Testis (tissue), 3 donors: ENCODE results near the gene PAX8. TPM values are rescaled to one million over a fixed set of nuclear protein-coding genes. Genes with fewer than 3 reads are reported as not detected.

ENCODE experiments used
- DNase-seq: peaks from one replicate; pipeline ENCODE4 v3.0.0-alpha.2; 2019
- H3K27ac ChIP-seq, 2 donors: fragments of 200-600 bp; sonication (generic); one replicate each; pipeline ENCODE4 v1.5.1; 2019
- H3K27me3 ChIP-seq: fragments of 200-600 bp; sonication (generic); one replicate; pipeline ENCODE4 v1.5.1; 2019
- H3K36me3 ChIP-seq: fragments of 200-600 bp; sonication (generic); one replicate; pipeline ENCODE4 v1.5.1; 2017; ENCODE audit warnings: low read depth; ENCODE audit errors: missing control alignments
- H3K4me1 ChIP-seq: fragments of 200-600 bp; sonication (generic); one replicate; pipeline ENCODE4 v1.5.1; 2019
- H3K4me3 ChIP-seq, 2 donors: fragments of 200-600 bp; sonication (generic); one replicate each; pipeline ENCODE4 v1.5.1; 2017 to 2019
- H3K9me3 ChIP-seq: fragments of 200-600 bp; sonication (generic); one replicate; pipeline ENCODE4 v1.5.1; 2017
- POLR2A ChIP-seq: fragments of 450-650 bp; IDR thresholded peaks from one replicate; pipeline ENCODE4 v1.6.1; 2017; ENCODE audit warnings: antibody characterized with exemption, mild to moderate bottlenecking, moderate library complexity
- WGBS, 2 donors: methylation state at CpG; one replicate each; pipeline ENCODE4 v1.1.5; 2018; 5-methylcytosine and 5-hydroxymethylcytosine counted together
- intact Hi-C: fragments of 100-400 bp; cut with DNase I; formaldehyde crosslinking; loops from one replicate; pipeline ENCODE4 v1.15.1; 2023; ENCODE audit warnings: low total_unique reads
- polyA plus RNA-seq: library from polyadenylated mRNA; stranded (reverse); fragments of 350-450 nt; fragmentation: Illumina TruSeq; extraction: RNeasy Lipid Tissue Mini Kit (QIAGEN cat#74804); gene quantifications from one replicate; pipeline ENCODE4 v1.2.3, GENCODE V29; 2014; ENCODE audit warnings: low read depth, low replicate concordance; ENCODE audit not compliant: insufficient read depth
- total RNA-seq, 2 donors: library from RNA; depleted of rRNA; stranded (reverse); fragments of >200 nt; gene quantifications; one replicate each; pipeline ENCODE4 v1.2.3, GENCODE V29; 2016
- TF ChIP-seq, protein P1 (sequence below), 3 experiments: fragments of 450-650 bp in 2 of 3; fragments of 200-600 bp in 1 of 3; sonication (generic) in 1 of 3; IDR thresholded peaks; one replicate each; pipeline ENCODE4 v1.5.1; 2016 to 2019; ENCODE audit warnings: antibody characterized with exemption in 3 of 3, mild to moderate bottlenecking in 2 of 3, moderate library complexity in 1 of 3

The PAX8 gene
- total and polyA plus RNA-seq, 3 donors from 2014 or later = 4.7 to 22.3 (median 5.4) TPM

DNA sequence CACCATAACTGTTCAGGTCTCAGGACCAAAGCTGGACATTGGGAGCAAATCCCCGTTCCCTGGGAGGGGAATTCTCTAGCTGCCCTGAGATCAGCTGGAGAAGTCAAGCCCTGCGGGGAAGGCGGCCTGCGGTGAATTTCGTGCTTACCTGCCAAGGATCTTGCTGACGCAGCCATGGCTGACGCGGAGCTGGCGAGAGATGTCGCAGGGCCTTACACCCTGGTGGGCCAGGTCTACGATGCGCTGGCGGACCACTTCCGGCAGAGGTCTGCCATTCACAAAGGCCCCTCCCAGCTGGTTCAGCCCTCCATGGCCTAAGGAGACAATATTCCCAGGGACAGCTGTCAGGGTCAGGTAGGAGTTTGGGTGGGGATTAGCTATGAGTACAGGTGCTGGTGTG lies 32.1 kb downstream of the PAX8 start:
- 81 to 85% methylated on average over 8 to 14 of the region's 14 CpGs for WGBS, 2 donors
- Histone ChIP-seq H3K4me1 (no peaks in the 10 kb centered on the region), H3K4me3 (no peak overlapping the region), H3K9me3 (no peaks in the 10 kb centered on the region), H3K36me3 (no peaks in the 10 kb centered on the region), H3K27me3 (no peaks in the 10 kb centered on the region), H3K27ac (no peak overlapping the region)
- no peak for DNase-seq
- no peak for TF ChIP-seq POLR2A
- TF ChIP-seq, protein P1, sequence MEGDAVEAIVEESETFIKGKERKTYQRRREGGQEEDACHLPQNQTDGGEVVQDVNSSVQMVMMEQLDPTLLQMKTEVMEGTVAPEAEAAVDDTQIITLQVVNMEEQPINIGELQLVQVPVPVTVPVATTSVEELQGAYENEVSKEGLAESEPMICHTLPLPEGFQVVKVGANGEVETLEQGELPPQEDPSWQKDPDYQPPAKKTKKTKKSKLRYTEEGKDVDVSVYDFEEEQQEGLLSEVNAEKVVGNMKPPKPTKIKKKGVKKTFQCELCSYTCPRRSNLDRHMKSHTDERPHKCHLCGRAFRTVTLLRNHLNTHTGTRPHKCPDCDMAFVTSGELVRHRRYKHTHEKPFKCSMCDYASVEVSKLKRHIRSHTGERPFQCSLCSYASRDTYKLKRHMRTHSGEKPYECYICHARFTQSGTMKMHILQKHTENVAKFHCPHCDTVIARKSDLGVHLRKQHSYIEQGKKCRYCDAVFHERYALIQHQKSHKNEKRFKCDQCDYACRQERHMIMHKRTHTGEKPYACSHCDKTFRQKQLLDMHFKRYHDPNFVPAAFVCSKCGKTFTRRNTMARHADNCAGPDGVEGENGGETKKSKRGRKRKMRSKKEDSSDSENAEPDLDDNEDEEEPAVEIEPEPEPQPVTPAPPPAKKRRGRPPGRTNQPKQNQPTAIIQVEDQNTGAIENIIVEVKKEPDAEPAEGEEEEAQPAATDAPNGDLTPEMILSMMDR (IDR thresholded peaks at IDR 0.05) = no peak
- intact Hi-C loops = loop anchor here (10.0 kb wide), 1 partner anchor 118 kb away; no protein-coding TSS in a partner anchor

DNA sequence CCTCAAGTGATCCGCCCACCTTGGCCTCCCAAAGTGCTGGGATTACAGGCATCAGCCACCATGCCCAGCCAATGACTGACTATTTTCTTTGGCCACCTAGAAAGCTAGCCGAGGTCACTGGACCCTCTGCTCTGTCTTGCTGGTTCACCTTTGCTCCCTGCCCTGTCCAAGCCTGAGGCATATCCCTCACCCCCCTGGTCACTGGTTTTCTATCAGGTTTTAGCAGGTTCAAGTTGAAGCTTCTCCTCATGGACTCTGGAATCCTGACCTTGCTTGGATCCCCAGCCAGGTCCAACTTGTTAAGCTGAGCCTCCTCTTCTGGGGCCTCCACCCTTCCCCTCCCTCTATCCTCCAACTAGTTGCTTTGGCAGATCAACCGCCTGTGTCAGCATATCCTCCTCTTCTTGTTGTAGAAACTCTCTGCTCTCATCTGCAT lies 33.4 kb downstream of the PAX8 start:
- DNase-seq = no peak
- no peak for TF ChIP-seq POLR2A
- TF ChIP-seq, protein P1 (IDR thresholded peaks at IDR 0.05) = no peak
- Histone ChIP-seq H3K9me3 (no peaks in the 10 kb centered on the region), H3K27ac (no peak overlapping the region), H3K27me3 (no peaks in the 10 kb centered on the region), H3K4me1 (peaks cover 7% of the 10 kb centered on the region), H3K4me3 (no peak overlapping the region), H3K36me3 (no peaks in the 10 kb centered on the region)
- 86 to 90% methylated on average over 3 of the region's 3 CpGs for WGBS, 2 donors
- intact Hi-C loops = loop anchor here (10.0 kb wide), 1 partner anchor 120 kb away; no protein-coding TSS in a partner anchor

DNA sequence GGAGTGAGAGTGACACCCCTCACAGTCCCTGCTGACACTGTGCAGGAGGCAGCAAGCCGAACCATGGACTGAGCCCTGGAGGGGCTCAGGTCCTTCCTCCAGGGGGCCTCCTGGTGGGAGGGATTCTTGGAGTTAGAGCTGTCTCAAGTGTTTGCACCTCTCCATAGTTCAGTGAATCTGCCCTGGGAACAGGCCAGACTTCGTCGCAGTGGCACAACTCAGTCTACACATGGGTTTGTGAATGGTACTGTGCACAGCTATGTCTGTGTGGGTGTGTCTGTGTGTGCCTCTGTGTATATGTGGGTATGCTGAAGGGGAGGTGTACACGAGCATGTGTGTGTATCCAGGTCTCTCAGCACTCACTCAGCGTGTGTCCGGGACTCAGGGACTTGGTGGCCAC lies 36.4 kb downstream of the PAX8 start:
- H3K27ac ChIP-seq = no peak overlapping the region
- intact Hi-C loops = loop anchor here (10.0 kb wide), 1 partner anchor 122 kb away; no protein-coding TSS in a partner anchor

DNA sequence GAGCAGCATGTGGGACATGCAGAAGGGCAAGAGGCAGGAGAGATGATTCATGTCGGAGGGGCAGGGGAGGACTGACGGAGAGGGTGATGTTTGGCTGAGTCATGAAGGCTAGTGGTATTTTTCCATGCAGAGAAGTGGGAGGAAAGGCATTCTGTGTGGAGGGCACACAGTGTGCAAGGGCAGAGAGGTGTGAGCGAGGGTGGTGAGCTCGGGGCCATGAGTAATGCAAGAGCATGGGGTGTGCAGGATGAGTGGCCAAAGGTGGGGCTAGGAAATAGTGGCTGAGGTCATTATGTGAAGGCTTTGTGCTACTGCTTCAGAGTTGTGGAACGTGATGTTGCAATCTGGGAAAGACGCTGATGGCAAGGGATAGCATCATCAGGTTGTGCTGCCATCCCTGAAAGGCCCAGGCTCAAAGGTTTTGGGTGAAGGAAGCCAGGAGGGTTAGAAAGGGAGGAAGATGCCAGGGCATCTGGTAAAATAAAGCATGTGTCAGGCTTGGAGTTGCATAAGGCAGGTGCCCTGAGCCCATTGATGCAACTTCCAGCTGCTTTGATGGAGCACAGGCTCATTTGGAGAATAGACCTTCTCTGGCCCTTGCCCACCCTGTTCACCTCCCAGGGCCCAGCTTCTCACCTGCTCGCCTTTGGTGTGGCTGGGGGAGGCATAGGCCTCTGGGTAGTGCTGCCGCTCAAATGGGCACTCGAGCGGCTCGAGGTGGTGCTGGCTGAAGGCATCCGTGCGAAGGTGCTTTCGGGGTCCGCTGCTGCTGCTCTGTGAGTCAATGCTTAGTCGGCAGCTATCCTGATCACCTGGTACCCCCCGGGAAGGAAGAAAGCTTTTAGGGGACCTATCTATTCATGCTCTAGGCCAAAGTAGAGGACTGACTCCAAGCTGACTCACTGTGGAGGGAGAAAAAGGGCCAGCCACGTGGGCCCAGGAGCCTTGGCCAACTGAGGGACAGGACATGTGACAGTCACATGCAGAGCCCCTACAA lies 37.5 kb downstream of the PAX8 start:
- Histone ChIP-seq H3K9me3 (no peaks in the 10 kb centered on the region), H3K36me3 (no peaks in the 10 kb centered on the region), H3K27ac (no peak overlapping the region), H3K27me3 (no peaks in the 10 kb centered on the region), H3K4me3 (no peak overlapping the region), H3K4me1 (peaks cover 11% of the 10 kb centered on the region)
- peak; percentile 29 for DNase-seq
- intact Hi-C loops = loop anchor here (10.0 kb wide), 1 partner anchor 124 kb away; no protein-coding TSS in a partner anchor
- WGBS, 2 donors = 76 to 79% methylated on average over 18 of the region's 18 CpGs
- TF ChIP-seq, protein P1 (IDR thresholded peaks at IDR 0.05) = no peak
- TF ChIP-seq POLR2A = no peak

More for the DNA sequence above, 36.4 kb downstream of the PAX8 start:
- Histone ChIP-seq H3K36me3 (no peaks in the 10 kb centered on the region), H3K4me1 (peaks cover 11% of the 10 kb centered on the region), H3K27me3 (no peaks in the 10 kb centered on the region), H3K9me3 (no peaks in the 10 kb centered on the region), H3K4me3 (no peak overlapping the region)
- 95 to 96% methylated on average over 6 of the region's 6 CpGs for WGBS, 2 donors
- DNase-seq = no peak
- TF ChIP-seq, protein P1 (IDR thresholded peaks at IDR 0.05) = no peak
- TF ChIP-seq POLR2A = no peak
